ENCODE results near the gene FUCA2. TPM values are rescaled to one million over a fixed set of nuclear protein-coding genes. Genes with fewer than 3 reads are reported as not detected.

The FUCA2 gene
- total RNA-seq, 1 experiment from 2014 or later: 48.5 TPM

- ATAC-seq (no peak), DNase-seq (ENCODE audit: low spot score) (no peak)
- CTCF ChIA-PET: no interaction called here
- no peaks in the 10 kb centered on the region for H3K9me3 Mint-ChIP-seq
- no peak overlapping the region for H3K4me3 Mint-ChIP-seq
- no peak overlapping the region for H3K27ac Mint-ChIP-seq
- H3K27me3 Mint-ChIP-seq (ENCODE audit: low read depth): no peaks in the 10 kb centered on the region
- TF ChIP-seq CBFB (CRISPR knock-in tag; IDR thresholded peaks at IDR 0.05; ENCODE audit: low read depth): no peak
- no peaks in the 10 kb centered on the region for H3K4me1 Mint-ChIP-seq
- H3K36me3 Mint-ChIP-seq: 0 out of 2 replicates have a peak, but pooled peaks cover 4% of the 10 kb centered on the region
- POLR2A ChIA-PET: no interaction called here
Observed at GRCh38 chr6:143465546-143465945, 46.0 kb downstream of the FUCA2 start.

DNA sequence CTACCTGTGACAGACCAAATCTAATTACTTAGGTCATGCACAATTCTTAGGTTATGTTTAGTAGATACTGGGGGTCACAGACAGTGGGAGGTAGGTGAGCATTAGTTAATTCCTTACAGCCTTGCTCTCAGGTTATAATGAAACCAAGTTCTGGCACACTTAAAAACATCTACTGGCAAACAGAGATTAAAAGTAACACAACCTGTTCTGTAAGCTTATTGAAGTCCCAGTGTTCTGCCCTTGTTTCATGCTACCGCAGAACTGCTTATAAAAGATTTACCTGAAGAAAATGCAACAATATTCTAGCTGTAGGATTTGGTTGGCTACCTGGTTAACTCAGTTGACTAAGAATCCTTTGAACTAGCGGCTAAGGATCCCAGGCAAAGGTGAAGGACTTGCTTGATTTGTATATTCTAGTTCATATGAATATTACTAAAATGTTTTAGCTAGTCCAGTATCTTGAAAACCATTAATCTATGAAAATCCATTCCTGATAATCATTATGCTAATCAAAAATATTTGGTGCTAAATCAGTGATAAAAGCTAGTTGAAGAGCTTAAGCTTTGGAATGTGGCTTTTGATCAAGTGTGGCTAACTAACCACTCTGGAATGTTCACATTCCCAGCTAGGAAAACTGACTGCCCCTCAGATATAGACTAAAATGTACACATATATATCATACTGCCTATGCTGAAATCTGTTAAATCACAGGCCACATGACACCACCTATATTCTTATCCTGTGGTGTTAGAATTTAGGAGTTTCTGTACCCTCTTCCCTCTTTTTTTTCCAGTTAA lies 53.8 kb downstream of the FUCA2 start:
- H3K4me3 Mint-ChIP-seq: no peak overlapping the region
- ATAC-seq (no peak), DNase-seq (ENCODE audit: low spot score) (no peak)
- TF ChIP-seq CREB1 (CRISPR knock-in tag; IDR thresholded peaks at IDR 0.05) (no peak), ZNF512 (CRISPR knock-in tag; IDR thresholded peaks at IDR 0.05; ENCODE audit: borderline replicate concordance) (no peak), ETV6 (CRISPR knock-in tag; IDR thresholded peaks at IDR 0.05) (no peak), ZNF423 (CRISPR knock-in tag; IDR thresholded peaks at IDR 0.05) (no peak), ATF2 (CRISPR knock-in tag; IDR thresholded peaks at IDR 0.05; ENCODE audit: borderline replicate concordance, low read depth) (no peak), MXD4 (CRISPR knock-in tag; IDR thresholded peaks at IDR 0.05; ENCODE audit: borderline replicate concordance) (no peak), OVOL2 (CRISPR knock-in tag; IDR thresholded peaks at IDR 0.05; ENCODE audit: borderline replicate concordance) (no peak), ZNF263 (CRISPR knock-in tag; IDR thresholded peaks at IDR 0.05; ENCODE audit: low read depth) (no peak), FOXK1 (CRISPR knock-in tag; IDR thresholded peaks at IDR 0.05) (no peak), ZNF396 (CRISPR knock-in tag; IDR thresholded peaks at IDR 0.05; ENCODE audit: borderline replicate concordance) (no peak), ESRRA (CRISPR knock-in tag; IDR thresholded peaks at IDR 0.05; ENCODE audit: borderline replicate concordance) (no peak), ZBTB21 (CRISPR knock-in tag; IDR thresholded peaks at IDR 0.05; ENCODE audit: borderline replicate concordance) (no peak)
- TF ChIP-seq, protein P1, sequence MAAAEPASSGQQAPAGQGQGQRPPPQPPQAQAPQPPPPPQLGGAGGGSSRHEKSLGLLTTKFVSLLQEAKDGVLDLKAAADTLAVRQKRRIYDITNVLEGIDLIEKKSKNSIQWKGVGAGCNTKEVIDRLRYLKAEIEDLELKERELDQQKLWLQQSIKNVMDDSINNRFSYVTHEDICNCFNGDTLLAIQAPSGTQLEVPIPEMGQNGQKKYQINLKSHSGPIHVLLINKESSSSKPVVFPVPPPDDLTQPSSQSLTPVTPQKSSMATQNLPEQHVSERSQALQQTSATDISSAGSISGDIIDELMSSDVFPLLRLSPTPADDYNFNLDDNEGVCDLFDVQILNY (CRISPR knock-in tag; IDR thresholded peaks at IDR 0.05): no peak
- TF ChIP-seq, protein P2, sequence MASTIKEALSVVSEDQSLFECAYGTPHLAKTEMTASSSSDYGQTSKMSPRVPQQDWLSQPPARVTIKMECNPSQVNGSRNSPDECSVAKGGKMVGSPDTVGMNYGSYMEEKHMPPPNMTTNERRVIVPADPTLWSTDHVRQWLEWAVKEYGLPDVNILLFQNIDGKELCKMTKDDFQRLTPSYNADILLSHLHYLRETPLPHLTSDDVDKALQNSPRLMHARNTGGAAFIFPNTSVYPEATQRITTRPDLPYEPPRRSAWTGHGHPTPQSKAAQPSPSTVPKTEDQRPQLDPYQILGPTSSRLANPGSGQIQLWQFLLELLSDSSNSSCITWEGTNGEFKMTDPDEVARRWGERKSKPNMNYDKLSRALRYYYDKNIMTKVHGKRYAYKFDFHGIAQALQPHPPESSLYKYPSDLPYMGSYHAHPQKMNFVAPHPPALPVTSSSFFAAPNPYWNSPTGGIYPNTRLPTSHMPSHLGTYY (CRISPR knock-in tag; IDR thresholded peaks at IDR 0.05): no peak
- TF ChIP-seq, protein P3, sequence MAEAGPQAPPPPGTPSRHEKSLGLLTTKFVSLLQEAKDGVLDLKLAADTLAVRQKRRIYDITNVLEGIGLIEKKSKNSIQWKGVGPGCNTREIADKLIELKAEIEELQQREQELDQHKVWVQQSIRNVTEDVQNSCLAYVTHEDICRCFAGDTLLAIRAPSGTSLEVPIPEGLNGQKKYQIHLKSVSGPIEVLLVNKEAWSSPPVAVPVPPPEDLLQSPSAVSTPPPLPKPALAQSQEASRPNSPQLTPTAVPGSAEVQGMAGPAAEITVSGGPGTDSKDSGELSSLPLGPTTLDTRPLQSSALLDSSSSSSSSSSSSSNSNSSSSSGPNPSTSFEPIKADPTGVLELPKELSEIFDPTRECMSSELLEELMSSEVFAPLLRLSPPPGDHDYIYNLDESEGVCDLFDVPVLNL (CRISPR knock-in tag; IDR thresholded peaks at IDR 0.05; ENCODE audit: borderline replicate concordance, low read depth): no peak
- TF ChIP-seq, protein P4, sequence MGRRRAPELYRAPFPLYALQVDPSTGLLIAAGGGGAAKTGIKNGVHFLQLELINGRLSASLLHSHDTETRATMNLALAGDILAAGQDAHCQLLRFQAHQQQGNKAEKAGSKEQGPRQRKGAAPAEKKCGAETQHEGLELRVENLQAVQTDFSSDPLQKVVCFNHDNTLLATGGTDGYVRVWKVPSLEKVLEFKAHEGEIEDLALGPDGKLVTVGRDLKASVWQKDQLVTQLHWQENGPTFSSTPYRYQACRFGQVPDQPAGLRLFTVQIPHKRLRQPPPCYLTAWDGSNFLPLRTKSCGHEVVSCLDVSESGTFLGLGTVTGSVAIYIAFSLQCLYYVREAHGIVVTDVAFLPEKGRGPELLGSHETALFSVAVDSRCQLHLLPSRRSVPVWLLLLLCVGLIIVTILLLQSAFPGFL (CRISPR knock-in tag; IDR thresholded peaks at IDR 0.05; ENCODE audit: borderline replicate concordance): no peak
- TF ChIP-seq, protein P5, sequence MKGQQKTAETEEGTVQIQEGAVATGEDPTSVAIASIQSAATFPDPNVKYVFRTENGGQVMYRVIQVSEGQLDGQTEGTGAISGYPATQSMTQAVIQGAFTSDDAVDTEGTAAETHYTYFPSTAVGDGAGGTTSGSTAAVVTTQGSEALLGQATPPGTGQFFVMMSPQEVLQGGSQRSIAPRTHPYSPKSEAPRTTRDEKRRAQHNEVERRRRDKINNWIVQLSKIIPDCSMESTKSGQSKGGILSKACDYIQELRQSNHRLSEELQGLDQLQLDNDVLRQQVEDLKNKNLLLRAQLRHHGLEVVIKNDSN (CRISPR knock-in tag; IDR thresholded peaks at IDR 0.05): no peak
- TF ChIP-seq, protein P6, sequence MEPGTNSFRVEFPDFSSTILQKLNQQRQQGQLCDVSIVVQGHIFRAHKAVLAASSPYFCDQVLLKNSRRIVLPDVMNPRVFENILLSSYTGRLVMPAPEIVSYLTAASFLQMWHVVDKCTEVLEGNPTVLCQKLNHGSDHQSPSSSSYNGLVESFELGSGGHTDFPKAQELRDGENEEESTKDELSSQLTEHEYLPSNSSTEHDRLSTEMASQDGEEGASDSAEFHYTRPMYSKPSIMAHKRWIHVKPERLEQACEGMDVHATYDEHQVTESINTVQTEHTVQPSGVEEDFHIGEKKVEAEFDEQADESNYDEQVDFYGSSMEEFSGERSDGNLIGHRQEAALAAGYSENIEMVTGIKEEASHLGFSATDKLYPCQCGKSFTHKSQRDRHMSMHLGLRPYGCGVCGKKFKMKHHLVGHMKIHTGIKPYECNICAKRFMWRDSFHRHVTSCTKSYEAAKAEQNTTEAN (CRISPR knock-in tag; IDR thresholded peaks at IDR 0.05): no peak
- TF ChIP-seq, protein P7, sequence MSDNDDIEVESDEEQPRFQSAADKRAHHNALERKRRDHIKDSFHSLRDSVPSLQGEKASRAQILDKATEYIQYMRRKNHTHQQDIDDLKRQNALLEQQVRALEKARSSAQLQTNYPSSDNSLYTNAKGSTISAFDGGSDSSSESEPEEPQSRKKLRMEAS (CRISPR knock-in tag; IDR thresholded peaks at IDR 0.05): no peak
- H3K36me3 Mint-ChIP-seq: no peaks in the 10 kb centered on the region
- no peaks in the 10 kb centered on the region for H3K4me1 Mint-ChIP-seq
- H3K9me3 Mint-ChIP-seq: no peaks in the 10 kb centered on the region
- CTCF ChIA-PET: no interaction called here
- H3K27me3 Mint-ChIP-seq (ENCODE audit: low read depth): no peaks in the 10 kb centered on the region
- H3K27ac Mint-ChIP-seq: no peak overlapping the region
- POLR2A ChIA-PET: no interaction called here

All from WTC11 (cell line).